Astrocyte (in vitro differentiated cells and primary cell): Measurements from ENCODE around the gene CA10.

Source experiments
- CTCF ChIP-seq: IDR thresholded peaks from 2 replicates; pipeline ENCODE4 v1.5.1; 2011; ENCODE audit warnings: low read depth, mild to moderate bottlenecking, inconsistent platforms, low read length, moderate library complexity; ENCODE audit not compliant: insufficient read depth
- EZH2 ChIP-seq: IDR thresholded peaks from 2 replicates; pipeline ENCODE4 v1.6.1; 2012; ENCODE audit warnings: mild to moderate bottlenecking, low read length, inconsistent platforms; ENCODE audit not compliant: insufficient read depth

- TF ChIP-seq CTCF (no peak), EZH2 (no peak)
These were observed 426.4 kb downstream of the CA10 start for GRCh38 chr17:51731941-51732722.
